Stomach (tissue), 4 donors: ENCODE results near the gene RIMBP2.

Experiments
- CTCF ChIP-seq, 7 experiments: fragments of 450-650 bp in 4 of 7; fragments of 200-600 bp in 3 of 7; sonication (generic) in 3 of 7; IDR thresholded peaks; one replicate each; pipeline ENCODE4 v1.5.1; 2016 to 2019; ENCODE audit warnings: antibody characterized with exemption in 7 of 7, control low read depth in 2 of 7, mild to moderate bottlenecking in 1 of 7
- POLR2AphosphoS5 ChIP-seq, 3 donors: sonication (generic); formaldehyde crosslinking; IDR thresholded peaks; one replicate each; pipeline ENCODE4 v1.6.1; 2016; ENCODE audit warnings: antibody characterized with exemption in 3 of 3

GRCh38 chr12:130469552-130469951 is 246.5 kb downstream of the RIMBP2 start:
- TF ChIP-seq CTCF (IDR thresholded peaks at IDR 0.05), result no peak
- TF ChIP-seq POLR2AphosphoS5 (IDR thresholded peaks at IDR 0.05), result no peak
